GM19238 (cell line): ENCODE measurements around the gene RGS17.
"Not testable (repeated sequence)": the region's sequence is repeated elsewhere in the genome, so short reads cannot be mapped to it uniquely, and the experiment has no call there.

Experiments
- DNase-seq: peaks from one replicate; pipeline ENCODE4 v3.0.0; 2011; ENCODE audit warnings: low spot score; ENCODE audit not compliant: insufficient read length

The RGS17 gene, protein sequence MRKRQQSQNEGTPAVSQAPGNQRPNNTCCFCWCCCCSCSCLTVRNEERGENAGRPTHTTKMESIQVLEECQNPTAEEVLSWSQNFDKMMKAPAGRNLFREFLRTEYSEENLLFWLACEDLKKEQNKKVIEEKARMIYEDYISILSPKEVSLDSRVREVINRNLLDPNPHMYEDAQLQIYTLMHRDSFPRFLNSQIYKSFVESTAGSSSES

DNA sequence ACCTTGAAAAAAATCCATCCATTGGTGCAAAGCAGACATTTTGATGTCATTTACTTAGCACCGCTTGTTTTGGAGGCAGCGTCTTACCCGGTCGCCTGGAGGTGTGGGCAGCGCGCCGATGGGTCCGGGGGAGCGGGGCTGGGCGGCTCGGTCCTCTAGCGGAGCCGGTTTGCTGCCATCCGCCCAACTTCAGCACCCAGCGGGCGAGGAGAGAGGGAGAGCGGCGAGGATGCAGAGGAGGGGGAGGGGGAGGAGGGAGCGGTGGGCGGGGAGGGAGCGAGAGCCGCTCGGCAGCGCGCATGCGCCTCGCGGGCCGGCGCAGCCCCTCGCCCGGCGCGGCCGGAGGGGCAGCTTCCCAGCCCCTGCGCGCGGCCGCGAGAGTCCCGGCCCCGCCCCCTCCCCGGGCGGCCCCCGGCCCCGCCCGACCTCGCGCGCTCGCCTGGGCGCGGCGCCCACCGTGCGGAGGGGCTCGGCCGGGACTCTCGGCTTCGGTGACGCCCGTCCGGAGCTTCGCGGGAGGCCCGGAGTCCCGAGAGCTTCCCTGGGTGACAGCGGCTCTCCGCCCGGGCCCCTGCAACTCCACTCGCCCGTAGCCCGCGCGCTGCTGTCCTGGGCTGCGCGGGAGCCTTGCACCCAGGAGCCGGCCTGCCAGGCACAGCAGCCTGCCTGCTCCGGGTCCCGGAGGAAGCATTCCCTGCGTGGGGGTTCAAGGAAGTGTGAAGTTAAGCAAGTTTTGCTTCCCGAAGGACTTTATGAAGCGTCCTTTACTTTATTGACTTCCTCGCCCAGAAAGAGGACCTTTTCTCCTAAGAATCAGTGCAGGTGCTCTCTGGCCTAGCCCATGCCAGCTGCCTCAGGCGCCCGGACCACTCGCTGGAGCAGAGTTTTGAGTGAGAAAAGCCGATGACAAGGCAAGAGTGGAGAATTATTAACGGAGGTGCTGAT lies at the start of gene RGS17:
Gene RGS17, minus strand, starts transcription at position 246 of the 945 bp plus-strand sequence. CDS start 87,264 bp downstream, outside the sequence.
- peak; percentile 72 for DNase-seq

DNA sequence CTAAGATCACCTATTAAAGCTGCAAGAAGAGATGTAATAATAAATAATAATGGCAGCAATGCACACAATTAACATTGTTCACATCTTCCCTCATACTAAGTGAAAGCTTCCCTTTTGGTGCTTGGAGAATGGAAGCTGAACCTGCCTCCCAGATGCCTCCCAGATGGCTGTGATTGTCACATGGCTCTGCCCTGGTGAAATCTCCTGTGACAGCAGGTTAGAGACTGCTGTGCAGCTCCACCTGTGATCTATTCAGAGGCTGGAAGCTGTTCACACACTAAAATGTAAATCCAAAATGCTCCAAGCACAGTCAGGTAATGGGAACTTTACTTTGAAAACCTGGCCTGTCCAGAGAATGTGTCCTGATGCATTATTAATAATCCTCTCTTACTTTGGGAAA lies 41.7 kb upstream of the RGS17 start:
- no peak for DNase-seq

DNA sequence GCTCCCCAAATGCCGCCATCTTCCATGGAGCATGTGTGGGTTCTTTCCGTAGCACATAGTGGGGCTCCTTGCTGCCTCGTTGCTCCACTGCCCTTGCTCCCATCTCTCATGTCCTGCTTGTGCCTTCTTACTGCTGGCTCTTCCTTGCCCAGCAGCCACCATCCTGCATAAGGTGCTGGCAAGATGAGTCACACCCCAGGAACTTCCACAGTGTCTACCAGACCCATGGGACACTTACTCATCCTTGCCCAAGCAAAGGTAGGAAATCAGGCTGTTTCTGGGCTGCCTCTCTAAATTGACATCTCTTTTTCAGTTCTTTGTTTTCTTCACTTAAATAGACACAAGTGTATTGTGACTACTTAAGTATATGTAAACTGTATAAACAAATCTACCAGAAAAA lies 39.4 kb upstream of the RGS17 start:
- no peak for DNase-seq

DNA sequence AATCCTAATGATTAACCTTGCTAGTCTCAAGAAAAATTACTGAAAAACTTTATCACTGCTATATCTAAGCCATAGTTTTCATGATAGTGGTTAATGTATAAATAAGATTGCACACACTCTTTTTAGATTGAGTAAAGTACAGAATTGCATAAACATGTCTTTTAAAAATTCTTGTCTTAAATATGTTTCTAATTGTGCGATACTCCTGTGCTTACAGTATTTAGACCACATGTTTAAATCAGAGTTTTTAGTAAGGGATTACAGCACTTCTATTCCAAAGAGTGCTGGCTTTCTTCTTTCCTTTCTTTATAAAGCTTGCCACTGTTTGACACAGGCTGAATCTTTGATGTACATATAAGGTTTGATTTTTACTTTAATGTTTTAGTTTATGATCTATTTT lies 36.8 kb upstream of the RGS17 start:
- DNase-seq = no peak

DNA sequence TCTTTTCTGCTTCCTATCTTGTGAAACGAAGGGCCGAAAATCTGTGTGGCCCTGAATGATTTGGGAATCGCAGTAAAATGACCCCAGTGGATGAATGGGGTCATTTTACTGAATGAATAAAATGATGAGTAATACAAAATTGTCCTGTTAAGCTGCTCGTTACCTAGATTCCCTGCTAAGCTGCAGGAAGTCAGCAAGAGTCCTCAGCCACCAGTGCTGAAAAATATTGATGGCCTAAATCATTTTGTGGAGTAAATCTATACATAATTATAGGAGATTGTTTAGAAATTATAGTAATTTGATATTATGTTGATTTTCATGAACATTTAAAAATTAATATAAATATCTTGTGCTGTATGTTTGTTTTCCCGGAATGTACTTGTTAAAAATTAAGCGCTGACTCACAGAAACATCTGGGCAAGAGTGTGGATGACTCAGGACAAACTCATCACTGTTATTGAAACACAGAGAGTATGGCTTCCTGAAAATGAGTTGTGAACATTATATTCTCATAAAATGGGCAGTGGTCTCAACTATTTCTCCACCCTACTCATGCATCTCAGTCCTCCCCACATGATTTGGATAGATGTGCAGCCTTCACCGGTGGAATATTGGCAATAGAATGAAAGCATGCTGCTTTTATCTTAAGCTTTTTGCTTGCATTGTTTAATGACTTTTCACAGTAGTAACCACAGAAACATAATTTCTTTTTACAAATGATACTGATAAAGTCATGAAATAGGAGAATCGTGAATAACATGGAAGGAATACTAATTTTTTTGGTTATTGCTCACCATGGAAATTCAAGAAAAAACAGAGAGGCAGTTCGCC lies 36.2 kb upstream of the RGS17 start:
- DNase-seq = no peak

DNA sequence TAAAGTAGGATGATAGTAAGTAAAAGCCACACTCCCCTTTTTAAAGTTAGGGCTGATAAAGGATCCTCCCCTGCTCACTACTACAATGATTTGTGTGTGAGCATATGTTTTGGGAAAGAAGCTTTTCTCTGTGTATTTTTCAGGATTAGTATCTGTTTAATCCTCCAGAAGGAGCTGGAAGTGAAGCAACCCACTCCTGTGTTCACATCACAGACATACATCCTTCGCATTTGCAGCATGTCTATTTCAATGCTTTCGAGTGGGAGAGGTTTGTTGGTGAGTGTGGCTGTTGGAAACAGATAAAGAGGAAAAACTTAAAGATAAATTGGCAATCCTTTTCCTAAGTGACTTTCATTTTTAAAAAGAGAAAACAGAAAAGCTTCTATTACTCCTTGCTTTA lies 31.6 kb upstream of the RGS17 start:
- no peak for DNase-seq

DNA sequence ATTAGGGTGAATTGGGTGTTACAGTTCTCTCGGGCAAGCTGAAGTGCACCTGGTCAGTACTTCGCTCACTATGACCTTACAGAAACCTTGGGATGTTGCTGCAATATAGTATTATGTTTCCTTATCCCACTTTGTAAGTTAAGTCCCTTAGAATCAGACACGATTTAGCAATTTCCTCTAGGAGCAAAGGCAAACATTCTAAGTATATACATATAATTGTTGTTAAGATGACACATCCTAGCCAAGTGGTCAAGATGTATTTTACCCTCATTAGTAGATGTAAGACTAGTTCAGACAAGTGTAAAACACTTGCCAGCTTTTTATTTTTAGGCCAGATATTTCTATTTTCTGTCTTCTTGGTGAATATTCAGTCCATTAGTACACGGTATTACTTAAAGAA lies 31.1 kb upstream of the RGS17 start:
- DNase-seq = no peak

DNA sequence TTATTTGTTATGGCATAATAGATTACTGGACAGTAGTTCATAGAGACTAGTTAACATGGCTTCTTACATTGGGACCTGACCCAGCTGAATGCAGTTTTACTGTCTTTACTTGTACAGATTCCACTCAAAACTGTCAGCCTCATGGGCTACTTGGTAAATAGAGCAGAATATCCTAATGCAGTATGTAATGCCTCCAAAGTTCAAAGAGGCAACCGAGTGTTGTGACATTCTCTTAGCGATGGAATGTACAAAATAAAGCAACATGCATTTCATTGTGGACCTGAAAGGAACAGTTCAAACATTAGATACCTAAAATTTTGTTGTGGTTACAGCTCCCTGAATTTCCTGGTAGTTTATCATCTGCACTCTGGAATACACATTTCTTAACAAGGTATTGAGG lies 29.1 kb upstream of the RGS17 start:
- DNase-seq = no peak

DNA sequence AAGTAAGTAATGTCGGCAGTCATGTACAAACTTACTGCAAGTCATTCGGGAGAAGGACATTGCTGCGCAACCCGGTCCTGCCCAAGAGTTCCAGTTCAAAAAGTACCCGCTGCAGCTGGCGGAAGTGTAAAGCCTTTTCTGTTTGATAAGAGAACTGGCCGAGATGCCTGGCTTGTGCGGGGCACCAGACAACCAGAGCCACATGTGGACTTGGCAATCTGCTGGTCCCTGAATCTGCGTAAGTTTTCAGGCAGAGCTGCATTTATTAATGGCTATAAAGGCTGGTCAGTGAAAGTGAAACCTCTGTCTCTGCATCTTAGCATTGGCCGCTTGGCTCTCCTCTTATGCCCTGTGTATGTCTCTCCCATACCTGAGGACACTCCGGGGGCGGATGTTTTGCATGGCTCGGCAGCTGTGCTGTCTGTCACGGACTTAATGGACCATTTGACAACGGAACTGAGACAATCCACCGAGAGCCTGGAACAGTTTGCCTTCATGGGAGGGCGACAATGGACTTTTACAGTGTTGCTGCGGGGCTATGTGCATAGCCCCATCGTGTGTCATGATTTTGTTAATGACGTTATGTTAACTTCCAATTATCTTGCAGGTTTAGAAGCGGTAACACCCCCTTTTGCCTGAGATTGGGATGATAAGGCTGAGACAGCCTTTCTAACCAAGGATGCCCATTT lies 19.8 kb upstream of the RGS17 start:
- DNase-seq = no peak

DNA sequence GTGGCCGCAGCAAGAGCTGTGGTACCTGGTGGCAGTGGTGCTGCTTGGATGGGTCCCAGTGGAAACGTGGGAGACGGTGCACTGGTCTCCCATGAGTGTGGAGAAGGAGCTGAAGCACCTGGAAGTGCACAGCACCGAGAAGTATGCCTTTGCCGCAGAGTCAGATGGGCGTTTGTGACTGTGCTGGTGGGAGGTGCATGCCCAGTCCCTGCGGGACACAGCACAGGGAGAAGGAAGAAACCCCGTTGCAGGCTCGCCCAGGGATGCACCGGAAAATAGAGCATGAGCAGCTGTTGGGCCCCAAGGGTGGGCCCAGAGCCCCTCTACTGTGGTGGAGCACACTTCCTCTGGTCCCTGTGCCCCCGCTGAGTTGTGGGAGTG lies 19.3 kb upstream of the RGS17 start:
- DNase-seq = no peak

DNA sequence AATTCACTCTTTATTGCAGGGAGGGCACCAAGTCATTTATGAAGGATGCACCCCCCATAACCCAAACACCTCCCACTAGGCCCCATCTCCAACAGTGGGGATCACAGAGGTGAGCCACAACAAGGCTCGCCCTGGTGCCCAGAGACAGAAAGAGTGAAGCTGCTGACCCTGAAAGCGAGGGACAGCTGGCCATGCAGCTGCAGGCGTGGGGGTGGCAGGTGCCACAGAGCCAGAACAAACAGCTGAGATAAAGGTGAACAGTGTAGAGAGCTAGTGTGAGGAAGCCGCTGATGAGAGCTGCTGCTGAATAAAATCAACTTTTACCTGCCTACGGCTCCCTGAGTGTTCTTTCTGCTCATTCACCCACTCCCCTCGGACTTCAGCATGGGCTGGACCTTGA lies 18.8 kb upstream of the RGS17 start:
- no peak for DNase-seq

DNA sequence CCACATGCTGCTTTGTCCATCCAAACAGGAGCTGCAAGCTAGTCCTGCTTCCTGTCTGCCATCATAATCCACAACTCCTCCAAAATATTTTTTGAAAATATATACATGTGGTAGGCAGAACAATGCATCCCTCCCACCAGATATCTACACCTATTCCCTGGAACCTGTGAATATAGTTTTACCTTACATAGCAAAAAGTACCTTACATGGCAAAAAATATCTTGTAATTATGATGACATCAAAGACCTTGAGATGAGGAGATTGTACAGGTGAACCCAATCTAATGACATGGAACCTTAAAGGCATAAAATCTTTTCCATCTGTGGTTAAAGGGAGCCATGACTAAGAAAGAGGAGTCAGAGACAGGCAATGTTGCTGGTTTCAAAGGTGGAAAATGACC lies 15.3 kb upstream of the RGS17 start:
- DNase-seq = no peak

DNA sequence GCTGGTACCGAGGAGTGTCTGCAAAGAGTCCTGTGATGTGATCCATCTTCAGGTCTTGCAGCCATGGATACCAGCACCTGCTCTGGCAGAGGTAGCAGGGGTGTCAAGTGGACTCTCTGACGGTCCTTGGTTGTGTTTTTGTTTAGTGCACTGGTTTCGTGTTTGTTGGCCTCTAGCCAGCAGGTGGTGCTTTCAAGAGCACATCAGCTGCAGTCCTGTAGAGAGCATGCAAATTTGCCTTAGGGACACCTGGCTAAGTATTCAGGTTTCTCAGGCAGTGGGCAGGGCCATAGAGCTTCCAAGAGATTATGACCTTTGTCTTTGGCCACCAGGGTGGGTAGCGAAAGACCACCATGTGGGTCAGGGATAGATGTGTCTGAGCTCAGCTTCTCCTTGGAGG lies 14.5 kb upstream of the RGS17 start:
- DNase-seq = no peak

DNA sequence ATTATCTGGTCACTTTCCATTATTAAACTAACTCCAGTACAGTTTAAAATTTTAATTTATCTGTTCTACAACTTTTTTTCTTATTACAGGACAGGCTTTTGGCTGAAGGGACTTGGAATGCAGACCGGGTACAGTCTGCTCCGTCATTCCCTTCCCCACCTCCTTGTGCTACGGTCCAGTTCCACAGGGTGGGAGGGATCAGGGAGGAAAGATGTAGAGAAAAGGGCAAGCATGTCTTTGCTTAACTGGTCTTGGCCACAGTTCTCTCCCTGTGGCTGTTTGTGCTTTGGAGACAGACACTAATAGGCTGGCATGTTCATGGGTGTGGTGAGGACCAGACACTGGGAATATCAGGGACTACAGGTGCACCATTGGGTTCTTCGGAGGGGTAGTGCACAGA lies 12.1 kb upstream of the RGS17 start:
- DNase-seq = no peak

DNA sequence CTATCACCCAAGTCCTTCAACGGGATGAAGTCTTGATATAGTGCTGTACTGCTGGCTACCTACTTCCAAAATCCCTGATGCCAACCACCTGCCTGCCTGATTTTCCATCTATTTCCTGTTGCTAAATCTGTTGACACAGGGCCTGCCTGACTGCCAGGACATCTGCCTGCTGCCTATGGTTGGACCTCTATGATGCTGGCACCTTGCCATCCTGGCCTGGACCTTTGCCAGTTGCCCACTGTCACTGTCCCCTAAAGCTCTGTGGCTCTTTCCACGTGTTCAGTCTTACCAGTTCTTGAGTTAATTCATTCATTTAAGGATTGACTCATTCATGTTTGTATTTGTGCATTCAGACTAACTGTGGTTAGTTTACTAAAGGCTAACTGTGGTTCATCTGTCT lies 9.2 kb upstream of the RGS17 start:
- no peak for DNase-seq

DNA sequence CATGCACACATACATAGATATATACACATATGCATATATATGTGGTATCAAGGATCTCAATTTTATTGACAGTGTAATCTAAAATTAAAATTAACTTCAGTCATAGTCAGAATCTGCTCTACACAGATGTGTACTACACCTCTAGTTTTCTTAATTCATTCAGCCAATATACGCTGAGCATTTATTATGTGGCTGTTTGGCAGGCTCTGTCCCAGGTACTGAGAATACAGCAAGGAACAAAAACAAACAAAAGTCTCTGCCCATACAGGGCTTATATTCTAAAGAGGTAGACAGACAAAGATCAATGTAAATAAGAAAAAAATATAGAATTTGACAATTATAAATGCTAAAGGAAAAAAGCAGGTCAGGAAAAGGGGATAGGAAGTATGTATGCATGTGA lies 7.8 kb upstream of the RGS17 start:
- DNase-seq = no peak

DNA sequence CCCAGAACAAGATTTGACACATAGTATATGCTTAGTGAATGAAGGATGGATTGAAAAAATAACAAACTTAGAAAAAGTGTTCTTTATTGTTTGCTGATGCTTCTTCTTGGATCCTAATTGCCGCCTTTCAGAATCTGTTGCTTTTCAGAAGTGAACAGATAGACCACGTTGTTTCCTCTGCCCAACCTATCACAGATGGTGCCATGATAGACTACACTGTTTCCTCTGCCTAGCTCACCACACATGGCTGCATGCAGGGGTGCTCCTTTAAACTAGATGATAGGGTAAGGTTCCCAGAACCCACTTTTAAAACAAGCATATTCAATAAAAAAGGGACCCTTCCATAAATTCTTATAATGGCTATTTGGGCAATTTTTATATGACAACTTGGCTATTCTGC lies 4.6 kb upstream of the RGS17 start:
- DNase-seq = no peak

DNA sequence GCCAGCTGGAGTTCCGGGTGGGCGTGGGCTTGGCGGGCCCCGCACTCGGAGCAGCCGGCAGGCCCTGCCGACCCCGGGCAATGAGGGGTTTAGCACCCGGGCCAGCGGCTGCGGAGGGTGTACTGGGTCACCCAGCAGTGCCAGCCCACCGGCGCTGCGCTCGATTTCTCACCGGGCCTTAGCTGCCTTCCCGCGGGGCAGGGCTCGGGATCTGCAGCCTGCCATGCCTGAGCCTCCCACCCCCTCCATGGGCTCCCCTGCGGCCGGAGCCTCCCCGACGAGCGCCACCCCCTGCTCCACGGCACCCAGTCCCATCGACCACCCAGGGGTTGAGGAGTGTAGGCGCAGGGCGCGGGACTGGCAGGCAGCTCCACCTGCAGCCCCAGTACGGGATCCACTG lies 2.6 kb upstream of the RGS17 start:
- not testable (repeated sequence) for DNase-seq

DNA sequence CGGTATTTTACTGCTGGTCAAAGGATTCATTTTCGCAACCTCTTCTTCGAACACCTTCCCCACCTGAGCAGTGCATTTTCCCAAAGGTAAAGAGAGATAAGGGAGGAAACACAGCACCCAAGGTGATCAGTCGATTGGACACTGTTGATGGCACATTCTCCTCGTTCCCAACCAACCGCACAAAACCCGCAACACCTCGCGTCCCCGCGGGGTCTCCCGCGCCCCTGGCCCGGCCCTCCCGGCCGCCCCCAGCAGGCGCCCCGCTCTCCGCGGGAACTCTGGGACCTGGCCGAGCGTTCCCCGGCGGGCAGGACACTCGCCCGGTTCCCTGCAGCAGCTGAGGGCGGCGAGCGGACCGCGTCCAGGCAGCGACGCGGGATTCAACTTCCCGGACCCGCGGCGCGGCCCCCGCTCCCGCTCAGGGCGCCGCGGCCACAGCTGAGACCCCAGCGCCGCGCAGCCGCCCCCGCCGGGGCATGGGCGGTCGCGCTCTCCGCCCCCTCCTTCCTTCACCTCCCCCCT lies 506 bp downstream of the RGS17 start:
- DNase-seq = peak; percentile 6

DNA sequence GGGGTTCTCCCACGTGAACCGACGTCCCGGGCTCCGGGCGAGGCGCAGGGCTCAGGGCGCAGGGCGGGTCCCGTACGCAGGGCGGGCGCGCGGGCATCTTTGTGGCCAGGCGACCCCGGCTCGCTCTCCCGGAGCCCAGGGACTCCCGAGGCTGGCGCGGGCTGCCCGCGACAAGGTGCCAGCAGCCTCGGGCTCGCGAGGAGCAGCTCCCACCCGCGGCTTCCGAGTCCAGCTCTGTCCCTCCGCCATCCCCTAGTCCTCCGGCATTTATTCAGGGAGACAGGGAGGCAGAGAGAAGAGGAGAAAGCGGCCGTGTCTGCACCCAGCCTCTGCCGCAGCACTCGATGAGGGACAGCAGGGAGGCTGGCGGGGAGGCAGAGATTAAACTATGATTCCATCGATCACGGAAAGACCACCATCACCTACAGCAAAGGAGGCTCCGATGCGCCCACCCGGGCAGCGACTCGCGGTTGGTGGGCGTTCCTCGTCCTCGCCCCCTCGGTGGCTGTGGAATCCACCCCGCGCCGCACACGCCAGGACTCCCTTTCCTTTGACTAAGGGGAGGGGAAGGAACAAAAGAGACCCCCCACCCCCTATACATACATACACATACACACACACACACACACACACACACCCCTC lies 1.1 kb downstream of the RGS17 start:
- peak; percentile 7 for DNase-seq

DNA sequence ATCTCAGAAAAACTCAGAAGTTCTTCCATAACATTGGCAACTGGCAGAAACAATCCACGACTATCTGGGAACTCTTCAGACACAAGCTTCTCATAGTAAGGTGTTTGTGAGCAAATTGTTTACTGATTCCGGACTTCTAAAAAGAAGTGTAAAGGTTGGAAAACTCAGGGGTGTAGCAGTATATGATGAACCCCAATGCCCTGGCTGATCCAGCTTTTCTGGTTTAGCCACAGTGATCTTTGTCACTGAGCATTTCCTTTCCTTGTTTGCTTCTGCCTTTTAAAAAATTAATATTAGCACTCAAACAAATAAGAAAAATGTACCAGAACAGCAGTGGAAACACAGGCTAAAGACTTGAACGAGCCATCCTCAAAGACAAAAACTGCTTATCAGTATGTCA lies 4.9 kb downstream of the RGS17 start:
- DNase-seq = no peak
